GM18907 (cell line): Measurements from ENCODE around the gene TTC27.

Experiments used
- ATAC-seq: cut with Tn5 transposase; IDR thresholded peaks from one replicate; pipeline ENCODE4 v1.9.1; 2021; ENCODE audit warnings: mild to moderate bottlenecking, moderate library complexity; ENCODE audit not compliant: unreplicated experiment

Gene TTC27

DNA sequence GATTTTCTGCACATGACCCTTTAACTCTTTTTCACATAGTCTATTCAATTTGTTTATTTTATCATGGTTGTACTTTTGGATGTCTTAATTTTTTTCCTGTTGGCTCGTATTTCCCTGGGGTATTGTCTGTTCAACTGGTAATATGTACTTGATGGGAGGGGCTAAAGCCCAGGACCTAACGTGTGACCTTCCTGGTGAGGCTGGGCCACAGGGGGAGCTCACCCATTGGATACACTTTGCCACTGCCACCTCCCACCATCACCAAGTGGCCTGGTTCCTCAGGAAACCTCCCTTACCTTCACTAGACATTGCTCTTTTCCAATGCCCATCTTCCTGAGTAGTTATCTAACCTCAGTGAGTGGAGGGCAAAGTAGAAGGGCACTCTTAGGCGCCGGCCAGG, 175.0 kb downstream of the TTC27 start:
- ATAC-seq, result no peak

DNA sequence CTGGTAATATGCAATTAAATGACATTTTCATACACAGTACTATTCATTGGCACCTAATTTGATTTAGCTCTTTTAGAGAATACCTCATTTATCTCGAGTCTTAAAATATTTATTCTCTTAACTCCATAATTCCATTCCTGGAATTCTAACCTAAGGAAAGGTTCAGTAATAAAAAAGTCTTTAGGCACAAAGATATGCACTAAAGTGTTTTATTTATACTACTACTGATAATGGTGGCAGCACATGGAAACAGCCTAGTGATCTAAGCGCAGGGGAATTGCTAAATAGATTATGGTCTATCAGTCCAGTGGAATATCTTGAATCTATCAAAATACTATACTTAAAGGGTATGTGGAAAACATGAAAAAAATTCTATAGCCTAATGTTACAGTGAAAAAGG, 176.4 kb downstream of the TTC27 start:
- ATAC-seq, result no peak

DNA sequence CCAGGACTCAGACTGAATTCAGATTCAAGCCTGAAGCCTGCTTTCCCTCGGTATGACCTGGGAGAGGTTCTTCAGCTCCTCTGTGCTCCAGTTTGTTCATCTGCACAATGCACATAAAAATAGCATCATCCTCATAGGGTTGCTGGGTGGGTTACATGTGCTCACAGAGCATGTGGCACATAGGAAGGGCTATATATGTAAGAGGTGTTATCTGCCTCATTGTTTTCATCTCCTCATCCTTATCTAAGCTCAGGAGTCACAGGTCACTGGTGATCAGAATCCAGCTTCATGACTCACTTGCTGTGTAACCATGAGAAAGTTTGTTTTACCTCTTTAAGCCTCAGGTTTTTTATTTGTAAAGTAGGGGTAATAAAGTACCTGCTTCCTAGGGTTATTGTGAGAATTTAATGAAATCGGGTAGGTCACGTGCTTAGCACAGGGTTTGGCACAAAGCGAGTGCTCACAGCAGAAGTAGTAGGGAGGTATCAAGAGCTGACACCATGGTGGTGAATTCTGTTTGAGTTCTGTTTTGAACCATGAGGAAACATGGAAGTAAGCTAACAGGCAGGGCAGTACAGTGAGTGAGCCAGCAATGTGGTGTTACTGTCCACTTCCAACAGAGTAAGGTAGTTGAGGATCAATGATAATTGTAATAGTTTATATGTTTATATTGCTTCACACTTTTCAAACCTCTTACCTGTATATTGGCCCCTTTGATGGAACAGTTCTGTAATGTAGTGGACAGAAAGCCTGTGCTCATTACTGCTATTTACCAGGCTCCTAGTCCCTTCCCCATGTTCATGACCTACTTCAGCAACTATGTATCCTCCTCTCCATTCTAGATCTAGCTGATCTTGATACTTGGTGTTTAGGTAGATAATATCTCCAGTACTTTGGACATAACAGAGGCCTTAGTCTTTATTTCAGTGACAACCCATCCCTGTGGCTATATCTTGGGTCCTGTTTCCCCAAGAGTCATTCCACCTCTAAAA, 177.6 kb downstream of the TTC27 start:
- ATAC-seq, result no peak

DNA sequence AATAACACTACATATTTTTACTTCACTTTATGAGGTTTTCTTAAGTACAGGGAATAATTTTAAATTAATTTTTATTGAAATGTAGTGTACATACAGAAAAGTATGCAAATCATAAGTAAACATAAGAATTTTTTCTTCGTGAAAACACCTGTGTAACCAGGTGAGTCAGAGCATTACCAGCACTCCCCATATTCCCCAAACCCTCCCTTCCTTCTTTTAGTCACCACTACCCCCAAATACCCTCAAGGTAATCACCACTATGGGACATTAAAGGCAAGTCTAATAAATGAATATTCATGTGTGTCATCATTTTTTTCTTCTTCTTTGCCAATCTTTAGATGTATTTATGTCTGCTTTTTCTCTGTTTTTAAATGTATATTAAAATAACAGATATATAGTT, 179.0 kb downstream of the TTC27 start:
- ATAC-seq, result no peak

DNA sequence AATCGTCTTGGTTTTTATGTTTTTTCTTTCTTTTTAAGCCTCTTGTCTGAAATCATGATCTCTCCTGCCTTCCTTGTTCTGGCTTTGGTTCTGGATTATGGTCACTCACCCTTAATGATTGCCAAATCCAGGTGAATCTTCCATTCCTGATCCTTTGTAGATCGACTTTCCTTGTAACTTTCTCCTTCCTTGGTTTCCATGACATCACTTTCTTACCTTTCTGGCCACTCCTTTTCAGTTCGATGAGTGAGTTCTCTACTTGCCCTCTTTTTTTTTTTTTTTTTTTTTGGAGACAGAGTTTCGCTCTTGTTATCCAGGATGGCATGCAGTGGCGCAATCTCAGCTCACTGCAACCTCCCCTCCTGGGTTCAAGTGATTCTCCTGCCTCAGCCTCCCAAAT, 179.8 kb downstream of the TTC27 start:
- no peak for ATAC-seq

DNA sequence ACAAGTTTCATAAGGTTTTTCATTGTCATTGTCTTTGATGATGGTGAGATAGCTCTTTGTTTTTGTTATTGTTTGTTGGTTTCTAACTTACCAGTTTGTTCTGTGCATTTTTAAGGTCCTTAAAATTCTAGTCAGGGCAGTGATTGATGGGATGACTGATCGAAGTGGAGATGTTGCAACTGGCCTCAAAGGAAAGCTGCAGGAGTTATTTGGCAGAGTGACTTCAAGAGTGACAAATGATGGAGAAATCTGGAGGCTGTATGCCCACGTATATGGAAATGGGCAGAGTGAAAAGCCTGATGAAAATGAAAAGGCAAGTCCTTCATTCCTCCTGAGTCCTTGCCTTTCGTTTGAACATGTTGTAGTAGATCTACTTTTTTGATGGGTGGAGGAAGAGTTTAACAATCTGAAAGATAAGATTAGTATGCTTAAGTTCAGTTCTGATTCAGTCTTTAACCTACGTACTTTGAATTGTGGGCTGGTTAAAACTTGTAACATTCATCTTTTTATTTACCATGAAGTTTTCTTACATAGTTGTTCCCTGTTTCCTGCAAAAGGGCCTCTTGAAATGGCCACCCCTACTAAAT, 183.2 kb downstream of the TTC27 start:
- ATAC-seq, result no peak

DNA sequence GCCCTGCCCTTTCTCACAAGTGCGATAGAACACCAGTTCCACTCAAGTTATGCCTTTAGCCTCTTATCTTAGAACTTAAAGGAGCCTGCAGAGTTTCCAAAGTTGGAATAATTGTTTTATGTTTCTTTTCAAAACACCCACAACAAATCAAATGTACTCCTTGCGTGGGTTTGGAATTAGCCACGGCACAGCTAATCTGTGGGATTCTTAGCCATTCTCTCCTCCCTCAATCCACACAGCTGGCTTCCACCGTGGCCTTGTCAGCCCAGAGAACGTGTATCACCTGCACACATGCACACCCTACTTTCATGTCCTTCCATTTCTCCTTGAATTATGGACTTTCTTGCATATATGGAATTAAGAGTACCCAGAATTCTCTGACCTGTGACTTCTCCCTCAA, 183.8 kb downstream of the TTC27 start:
- no peak for ATAC-seq

DNA sequence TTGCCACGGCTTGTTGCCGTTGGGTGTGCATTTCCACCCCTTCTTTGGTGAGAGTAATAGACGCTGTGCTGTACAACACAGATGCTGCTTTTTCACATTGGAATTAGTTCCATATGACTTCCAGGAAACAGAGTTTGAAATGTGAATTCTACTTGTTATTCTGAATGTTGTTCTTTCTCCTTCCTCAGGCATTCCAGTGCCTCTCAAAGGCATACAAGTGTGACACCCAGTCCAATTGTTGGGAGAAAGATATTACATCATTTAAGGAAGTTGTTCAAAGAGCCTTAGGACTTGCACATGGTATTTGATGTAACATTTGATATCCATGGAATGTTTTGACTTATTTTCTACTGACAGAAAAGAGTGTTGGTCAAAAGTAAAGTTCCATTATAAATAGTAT, 184.5 kb downstream of the TTC27 start:
- ATAC-seq, result no peak

DNA sequence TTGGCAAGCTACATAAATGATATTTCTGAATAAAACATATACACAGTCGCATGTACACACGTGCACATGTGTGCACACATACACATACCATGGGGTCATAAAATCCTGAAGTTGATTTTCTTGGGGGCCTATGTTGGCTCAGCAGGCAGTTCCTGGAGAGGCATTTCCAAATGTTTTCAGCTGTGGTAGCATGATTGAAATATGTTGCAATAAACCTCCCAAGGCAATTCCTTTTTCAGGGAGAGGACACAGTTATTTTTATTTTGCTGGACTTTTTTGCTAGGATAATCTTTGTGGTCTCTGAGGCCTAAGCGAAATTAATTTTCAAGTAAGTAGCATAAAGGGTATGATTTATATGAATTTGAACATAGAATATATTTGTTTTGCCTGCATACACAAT, 192.2 kb downstream of the TTC27 start:
- no peak for ATAC-seq

DNA sequence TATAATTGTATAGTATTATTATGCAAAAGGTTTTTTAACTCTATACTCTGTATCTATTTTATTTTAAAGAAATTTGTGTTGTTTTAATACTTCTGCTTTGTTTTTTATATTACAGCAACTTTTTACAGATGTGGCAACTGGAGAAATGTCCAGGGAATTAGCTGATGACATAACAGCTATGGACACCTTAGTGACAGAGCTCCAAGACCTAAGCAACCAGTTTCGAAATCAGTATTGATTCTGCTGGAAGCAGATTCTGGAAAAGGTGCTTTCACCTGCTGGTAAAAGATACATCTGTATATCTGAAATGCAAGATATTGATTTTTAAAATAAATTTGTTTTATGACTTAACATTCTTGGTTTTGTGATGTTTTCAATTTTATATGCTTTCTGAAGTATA, 192.9 kb downstream of the TTC27 start:
- no peak for ATAC-seq

DNA sequence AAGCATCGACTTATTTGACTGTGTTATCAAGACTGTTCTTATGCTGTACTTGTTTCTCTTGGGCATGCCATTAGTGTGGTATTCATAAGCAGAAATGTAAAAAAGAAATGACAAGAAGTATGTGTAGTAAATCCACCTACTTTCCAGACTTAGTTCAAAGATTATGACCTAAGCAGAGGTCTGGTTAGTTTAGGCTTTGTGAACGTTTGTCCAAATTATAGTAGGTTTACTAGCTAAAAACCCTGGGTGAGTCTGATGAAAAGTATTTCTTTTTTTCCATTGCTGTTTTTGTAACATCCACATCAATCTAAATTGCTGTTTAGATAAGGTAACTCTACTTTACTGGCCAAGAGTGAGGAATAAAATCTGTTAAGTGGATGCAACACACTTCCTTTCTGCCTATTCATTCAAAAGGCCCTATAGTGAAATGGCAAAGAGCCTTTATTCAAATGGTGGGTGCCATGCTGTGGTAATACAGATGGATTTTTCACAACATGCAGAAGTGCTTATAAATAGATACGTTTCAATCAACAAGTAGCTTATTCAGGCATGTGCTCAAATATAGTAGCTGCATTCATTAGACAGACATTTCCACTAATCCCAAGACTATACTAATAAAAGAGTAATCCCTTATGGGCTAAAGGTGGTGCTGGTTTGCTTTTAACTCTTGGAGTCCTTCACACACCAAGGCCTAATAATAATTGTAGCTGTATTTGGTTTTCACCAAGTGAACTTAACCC, 196.4 kb downstream of the TTC27 start:
- no peak for ATAC-seq

DNA sequence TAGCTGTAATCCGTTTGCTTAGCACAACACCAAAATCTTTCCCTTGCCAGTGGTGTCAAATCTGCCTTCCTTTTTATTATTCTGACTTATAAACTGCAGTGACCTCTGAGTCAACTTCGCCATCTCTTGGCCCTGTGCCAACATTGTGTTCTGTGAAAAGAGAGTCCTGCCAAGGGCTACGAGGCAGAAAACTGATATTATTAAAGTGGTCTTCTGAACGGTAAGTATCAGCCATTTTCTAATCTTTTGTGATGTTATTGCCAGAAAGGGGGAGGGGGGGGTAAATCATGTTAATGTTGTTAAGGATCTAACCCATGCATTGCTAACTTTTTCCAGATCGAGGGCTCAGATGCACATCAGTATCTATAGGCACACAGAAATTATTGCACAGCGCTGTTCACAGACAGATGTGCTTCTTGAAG, 197.5 kb downstream of the TTC27 start:
- no peak for ATAC-seq

DNA sequence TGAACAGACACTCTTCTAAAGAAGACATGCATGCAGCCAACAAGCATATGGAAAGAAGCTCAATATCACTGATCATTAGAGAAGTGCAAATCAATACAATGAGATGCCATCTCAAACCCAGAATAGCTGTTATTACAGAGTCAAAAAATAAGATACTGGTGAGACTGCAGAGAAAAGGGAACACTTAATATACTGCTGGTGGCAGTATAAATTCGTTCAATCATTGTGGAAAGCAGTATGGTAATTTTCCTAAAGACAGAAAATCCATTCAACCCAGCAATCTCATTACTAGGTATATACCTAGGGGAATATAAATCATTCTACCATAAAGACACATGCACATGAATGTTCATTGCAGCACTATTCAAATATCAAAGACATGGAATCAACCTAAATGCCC, 202.3 kb downstream of the TTC27 start:
- no peak for ATAC-seq

DNA sequence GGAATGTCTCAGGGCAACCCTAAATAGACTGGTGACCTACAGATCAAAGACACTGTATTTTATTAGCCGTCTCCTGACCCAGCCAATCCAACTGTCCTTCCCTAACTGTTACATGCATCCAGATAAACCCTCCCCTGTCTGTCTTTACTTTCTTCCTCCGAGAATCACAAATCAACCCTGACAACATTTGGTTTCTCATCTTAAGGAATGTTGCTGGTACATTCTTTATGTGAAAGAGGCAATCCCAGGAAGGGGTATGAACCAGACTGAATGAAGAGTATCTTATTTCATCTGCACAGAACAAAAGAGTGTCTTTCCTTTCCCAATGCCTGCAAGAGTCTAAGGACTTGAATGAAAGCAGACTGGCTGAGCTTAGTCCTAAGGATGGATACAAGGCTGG, 205.0 kb downstream of the TTC27 start:
- ATAC-seq, result no peak

DNA sequence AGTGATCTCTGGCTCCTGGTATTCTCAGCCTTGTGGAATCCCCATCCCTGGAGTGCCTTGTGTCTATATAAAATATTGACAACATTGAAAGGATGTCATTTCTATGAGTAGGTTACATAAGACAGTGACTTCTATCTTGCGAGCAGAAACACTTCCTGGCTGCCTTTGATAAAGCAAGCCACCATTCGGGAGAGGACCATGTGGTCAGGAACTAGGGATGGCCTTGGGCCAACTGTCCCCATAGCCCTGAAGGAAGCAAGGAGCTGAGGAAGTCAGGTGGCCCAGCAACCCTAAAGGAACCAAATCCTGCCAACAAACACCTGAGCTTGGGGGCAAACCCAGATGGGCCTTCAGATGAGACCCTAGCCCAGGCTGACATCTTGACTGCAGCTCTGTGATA, 205.9 kb downstream of the TTC27 start:
- no peak for ATAC-seq

DNA sequence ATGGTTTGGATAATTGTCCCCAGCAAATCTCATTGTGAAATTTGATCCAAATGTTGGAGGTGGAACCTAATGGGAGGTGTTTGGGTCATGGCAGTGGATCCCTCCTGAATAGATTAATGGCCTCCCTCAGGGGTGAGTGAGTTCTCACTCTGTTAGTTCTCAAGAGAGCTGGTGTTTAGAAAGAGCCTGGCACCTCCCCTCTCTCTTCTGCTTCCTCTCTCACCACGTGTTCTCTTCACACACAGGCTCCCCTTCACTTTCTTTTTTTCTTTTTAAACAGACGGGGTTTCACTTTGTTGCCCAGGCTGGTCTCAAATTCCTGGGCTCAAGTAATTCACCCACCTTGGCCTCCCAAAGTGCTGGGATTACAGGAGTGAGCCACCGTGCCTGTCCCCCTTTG, 207.3 kb downstream of the TTC27 start:
- peak; percentile 57 for ATAC-seq

DNA sequence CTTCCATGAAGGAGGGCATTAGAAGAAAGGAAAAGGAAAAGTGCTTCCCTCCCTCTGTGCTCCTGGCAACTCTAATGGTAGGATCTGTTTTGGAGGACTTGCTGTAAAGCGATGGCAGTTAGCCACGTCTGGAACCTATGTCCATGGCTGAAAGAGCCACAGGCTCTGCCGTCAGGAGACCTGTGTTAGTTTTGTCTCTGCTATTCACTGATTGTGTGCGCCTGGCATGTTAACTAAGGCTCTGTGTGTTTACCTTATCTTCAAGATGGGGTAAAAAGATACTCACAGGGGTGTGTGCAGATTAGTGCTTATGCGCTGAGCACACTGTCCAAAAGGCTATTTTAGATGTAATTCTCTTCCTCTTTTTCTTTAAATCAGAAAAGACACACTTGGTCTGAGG, 209.1 kb downstream of the TTC27 start:
- ATAC-seq, result no peak

DNA sequence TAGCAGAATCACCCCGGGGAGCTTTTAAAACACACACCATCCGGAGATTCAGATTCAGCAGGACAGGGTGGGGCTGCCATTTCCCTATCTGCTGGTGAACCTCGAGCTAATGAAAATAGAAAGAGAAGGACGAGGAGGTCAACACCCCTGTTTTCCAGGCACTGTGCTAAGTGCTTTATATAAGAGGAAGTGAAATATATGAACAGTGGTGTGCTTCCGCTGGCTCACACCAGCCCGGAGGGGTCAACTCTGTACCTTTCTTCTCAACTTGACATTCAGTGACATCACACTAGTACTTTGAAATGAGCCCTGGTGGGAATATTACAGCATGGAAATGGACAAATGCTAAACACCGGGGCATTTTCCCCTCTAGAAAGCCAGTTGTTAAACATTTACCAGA, 210.6 kb downstream of the TTC27 start:
- ATAC-seq, result peak; percentile 83

DNA sequence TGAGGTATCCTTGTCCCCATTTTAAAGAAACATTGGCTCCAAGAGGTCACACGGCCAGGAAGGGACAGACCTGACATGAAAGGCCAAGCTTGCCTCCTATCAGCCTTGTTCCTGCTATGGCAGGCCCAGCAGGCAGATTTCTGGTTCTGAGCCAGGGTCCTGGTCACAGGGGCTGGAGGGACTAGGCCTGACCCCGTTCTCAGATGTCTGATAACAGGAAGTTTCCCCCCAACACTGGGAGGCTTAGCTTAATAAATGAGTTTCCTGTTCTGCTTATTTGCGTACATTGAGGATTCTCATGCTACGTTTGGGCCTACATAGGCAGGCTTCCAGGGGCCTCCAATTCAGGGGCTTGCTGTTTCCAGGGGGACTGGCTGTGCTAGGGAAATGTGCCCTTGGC, 211.1 kb downstream of the TTC27 start:
- no peak for ATAC-seq

DNA sequence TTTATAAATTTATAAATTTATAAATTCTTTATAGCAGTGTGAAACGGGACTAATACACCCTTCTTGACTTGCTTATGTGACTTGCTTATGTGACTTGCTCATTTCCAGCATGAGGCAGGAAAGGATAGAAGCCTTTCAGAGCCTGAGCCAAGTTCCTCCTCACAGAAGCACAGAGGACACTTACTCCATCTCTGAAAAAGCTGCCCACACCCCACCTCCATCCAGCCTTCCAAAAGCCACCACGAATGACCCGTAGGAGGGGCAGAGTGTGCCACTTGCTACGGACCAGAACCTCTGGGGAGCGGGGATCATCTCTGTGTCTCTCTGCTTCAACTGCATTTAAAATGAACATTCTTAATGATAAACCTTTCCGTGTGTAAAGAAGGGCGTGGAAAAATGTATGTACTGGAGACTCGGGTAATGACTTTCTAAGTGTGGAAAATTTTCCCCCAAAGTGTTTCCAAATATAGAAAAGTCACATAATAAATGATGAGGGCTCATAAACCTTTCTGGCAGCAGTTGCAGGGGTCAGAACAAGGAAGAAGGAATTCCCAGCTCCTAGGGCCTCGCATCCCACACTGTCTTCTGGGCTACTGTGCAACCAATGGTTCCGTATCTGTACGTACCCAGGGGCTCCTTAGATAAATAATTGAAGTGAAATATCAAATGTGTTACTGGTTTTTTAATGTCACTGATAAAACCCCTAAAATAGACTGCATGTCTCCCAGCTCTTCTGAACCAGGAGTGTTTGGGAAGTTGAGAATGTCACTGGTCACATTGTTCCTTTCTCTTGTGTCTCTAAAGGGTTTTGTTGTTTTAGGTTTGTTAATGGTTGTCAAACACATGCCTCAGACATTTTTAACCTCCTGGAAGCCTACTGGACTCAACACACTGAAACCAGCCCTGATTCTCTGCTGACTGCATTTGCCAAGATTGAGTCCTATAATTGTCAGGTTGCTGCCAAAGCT, 214.4 kb downstream of the TTC27 start:
- no peak for ATAC-seq

DNA sequence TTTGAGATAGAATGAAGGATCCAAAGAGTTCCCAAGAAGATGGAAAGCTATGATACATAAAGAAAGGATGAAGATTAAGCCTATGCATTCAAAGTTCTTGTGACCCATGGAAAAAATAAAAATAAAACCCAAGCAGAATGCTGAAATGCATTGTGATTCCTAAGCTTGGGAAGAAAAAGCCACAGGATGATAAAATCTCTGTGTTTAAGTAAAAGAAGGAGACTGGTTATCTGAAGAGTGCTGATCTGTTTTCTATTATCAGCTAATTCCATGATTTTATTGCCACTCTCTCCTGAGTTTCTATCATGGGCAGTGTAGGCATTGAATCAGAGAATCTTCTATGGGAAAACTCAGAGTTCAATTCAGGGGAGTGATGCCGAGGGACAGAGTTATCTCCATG, 215.8 kb downstream of the TTC27 start:
- no peak for ATAC-seq
